T-helper 1 cell treated with Interleukin-12 subunit alpha and Interleukin-12 subunit beta and Interleukin-4 antibody, amounts not matched to agents 30 ng/mL and 1 ng/mL, for 36 hours (primary cell): ENCODE results near the gene ABCB8. TPM values are rescaled to one million over a fixed set of nuclear protein-coding genes. Genes with fewer than 3 reads are reported as not detected.

Experiments used
- intact Hi-C: fragments of 100-400 bp; cut with micrococcal nuclease; formaldehyde crosslinking; loops from one replicate; pipeline ENCODE4 v1.15.1; 2024
- total RNA-seq: library from RNA; stranded (reverse); gene quantifications from 2 replicates; pipeline ENCODE4 v1.2.3, GENCODE V29; 2022

Gene ABCB8
- total RNA-seq, 1 donor from 2014 or later = 53.8 TPM

DNA sequence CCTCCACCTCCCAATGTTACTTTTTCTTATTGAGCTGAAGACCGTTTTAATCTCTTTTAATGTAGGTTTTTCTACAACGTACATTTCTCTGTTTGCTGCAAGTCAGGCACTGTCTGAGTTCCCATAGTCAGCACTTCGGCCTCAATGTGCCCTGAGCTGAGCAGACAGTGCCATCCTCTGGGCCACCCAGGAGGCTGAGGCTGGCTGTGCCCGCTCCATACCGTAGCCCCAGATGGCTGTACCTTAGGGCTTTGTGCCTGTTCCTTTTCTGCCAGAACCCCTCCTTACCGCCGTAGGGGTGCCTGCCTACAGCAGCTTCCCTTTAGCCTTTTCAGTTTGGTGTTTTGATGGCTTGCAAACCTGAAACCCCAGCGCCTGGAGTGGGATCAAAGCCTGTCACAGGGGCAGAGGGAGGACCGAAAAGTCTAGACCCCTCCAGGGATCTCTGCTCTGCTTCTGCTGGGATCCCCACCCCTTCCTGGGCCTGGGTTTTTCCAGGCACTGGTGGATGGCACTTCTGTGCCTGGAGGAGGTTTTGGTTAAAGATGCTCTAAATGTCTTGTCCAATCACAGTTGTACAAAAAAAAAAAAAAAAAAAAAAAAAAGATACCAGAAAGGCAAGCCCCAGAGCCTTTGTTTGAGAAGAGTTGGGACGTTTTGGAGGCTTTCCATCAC lies 67.0 kb downstream of the ABCB8 start:
- intact Hi-C loops = no loop called here

DNA sequence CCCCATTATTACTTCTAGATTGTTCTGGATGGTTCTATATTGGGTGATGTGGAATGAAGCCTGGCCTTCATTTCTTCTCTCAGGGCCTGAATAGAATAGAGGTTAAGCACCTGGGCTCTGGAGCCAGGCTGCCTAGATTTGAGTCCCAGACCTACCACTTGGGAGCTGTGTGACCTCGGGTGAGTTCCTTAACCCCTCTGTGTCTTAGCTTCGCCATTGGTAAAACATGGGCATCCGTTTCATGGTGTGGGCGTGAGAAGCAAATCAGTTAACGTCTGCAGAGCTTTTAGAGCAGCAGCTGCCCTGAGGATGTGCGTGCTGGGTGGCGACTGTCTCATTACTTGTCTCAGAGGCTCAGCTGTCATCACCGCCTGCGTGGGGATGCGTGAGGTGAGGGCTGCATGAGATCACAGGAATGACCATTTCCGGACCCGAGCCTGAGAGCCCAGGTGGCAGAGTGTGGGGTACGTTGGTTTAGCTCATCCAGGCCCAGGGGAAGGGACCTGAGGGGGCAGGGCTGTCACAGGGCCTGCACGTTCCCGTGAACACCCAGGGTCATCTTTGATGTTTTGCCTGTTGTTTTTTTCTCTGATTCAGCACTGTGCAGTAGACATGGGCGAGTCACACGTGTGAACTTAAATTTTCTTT lies 67.7 kb downstream of the ABCB8 start:
- intact Hi-C loops = no loop called here

Other genes starting within 250 kb of the ABCB8 start
- gene TMEM176B, start 228.1 kb upstream of the ABCB8 start, total RNA-seq = not detected in 2 replicates
- not detected in 2 replicates for gene TMEM176A, start 227.7 kb upstream of the ABCB8 start, total RNA-seq
- gene AOC1, start 175.9 kb upstream of the ABCB8 start, total RNA-seq = not detected in 2 replicates
- 0.80 and 0.91 TPM in 2 replicates for gene KCNH2, start 50.1 kb upstream of the ABCB8 start, total RNA-seq
- gene NOS3, start 37.4 kb upstream of the ABCB8 start, total RNA-seq = 10.5 and 12.1 TPM in 2 replicates
- gene ATG9B, start 4.0 kb upstream of the ABCB8 start, total RNA-seq = 6.9 and 7.2 TPM in 2 replicates
- gene ASIC3, start 20.1 kb downstream of the ABCB8 start, total RNA-seq = 4.5 and 5.4 TPM in 2 replicates
- gene CDK5, start 29.4 kb downstream of the ABCB8 start, total RNA-seq = 20.0 and 20.1 TPM in 2 replicates
- gene SLC4A2, start 31.1 kb downstream of the ABCB8 start, total RNA-seq = 132 and 137 TPM in 2 replicates
- gene FASTK, start 52.4 kb downstream of the ABCB8 start, total RNA-seq = 91.8 and 95.8 TPM in 2 replicates
- gene TMUB1, start 55.0 kb downstream of the ABCB8 start, total RNA-seq = 55.1 and 65.4 TPM in 2 replicates
- gene AGAP3, start 58.0 kb downstream of the ABCB8 start, total RNA-seq = 24.5 and 25.4 TPM in 2 replicates
- not detected in 2 replicates for gene GBX1, start 139.2 kb downstream of the ABCB8 start, total RNA-seq
- gene ASB10, start 158.8 kb downstream of the ABCB8 start, total RNA-seq = not detected in 2 replicates
- gene H2BK1, start 182.0 kb downstream of the ABCB8 start, total RNA-seq = 0.66 TPM in 1 of 2 replicates, not detected in the other
- 43.3 and 47.8 TPM in 2 replicates for gene ABCF2, start 198.8 kb downstream of the ABCB8 start, total RNA-seq
- gene CHPF2, start 204.0 kb downstream of the ABCB8 start, total RNA-seq = 50.6 and 51.9 TPM in 2 replicates
- 1.8 and 4.0 TPM in 2 replicates for gene SMARCD3, start 220.2 kb downstream of the ABCB8 start, total RNA-seq